NCI-H2081 (cell line): ENCODE results near the gene SPATA1.
"Not testable (repeated sequence)": the region's sequence is repeated elsewhere in the genome, so short reads cannot be mapped to it uniquely, and the experiment has no call there.

Experiments used
- DNase-seq, 2 experiments: peaks; one replicate each; lab custom pipeline; 2025; lab: John Stamatoyannopoulos, UW

Gene SPATA1

DNA sequence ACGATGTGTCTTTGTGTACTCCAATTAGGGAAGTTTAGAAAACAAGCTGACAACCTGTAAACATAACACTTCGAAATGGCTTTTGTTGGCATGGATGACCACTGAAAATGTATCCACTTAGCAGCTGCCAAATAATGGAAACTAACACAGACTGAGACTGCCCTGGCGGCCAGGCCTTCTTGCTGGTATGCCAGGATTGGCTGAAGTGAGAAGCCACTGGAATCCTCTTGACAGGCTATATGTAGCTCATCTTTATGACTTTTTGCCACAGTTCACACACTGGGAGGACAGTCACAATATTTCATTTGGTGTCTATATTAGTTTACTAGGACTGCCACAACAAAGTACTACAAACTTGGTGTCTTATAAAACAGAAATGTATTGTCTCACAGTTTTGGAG, 80.9 kb downstream of the SPATA1 start:
- DNase-seq: no peak

DNA sequence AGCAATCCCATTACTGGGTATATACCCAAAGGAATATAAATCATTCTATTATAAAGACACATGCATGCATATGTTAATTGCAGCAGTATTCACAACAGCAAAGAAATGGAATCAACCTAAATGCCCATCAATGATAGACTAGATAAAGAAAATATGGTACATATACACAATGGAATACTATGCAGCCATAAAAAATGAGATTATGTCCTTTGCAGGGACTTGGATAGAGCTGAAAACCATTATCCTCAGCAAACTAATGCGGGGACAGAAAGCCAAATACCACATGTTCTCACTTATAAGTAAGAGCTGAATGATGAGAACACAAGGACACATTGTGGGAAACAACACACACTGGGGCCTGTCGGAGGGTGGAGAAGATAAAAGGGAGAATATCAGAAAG, 88.8 kb downstream of the SPATA1 start:
- not testable (repeated sequence) for DNase-seq

DNA sequence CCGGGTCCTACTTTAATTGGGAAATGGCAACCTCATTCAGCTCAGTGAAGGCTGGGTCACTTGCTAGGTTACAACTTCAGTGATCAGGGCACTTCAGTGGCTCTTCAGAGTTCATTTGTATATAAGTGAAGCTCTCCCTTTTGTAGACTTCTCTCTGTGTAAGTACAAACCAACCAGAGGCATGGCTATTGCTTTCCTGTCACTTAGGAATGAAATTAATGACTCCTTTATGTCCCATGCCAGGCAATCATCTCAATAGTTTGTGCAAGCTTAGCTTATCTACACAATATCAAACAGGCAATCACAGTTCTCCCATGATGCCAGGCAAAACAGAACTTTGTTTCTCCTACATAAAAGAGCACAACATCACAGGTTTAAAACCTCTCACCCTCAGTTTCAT, 90.8 kb downstream of the SPATA1 start:
- DNase-seq: no peak

GRCh38 chr1:84598418-84598817, 92.2 kb downstream of the SPATA1 start:
- DNase-seq: no peak

DNA sequence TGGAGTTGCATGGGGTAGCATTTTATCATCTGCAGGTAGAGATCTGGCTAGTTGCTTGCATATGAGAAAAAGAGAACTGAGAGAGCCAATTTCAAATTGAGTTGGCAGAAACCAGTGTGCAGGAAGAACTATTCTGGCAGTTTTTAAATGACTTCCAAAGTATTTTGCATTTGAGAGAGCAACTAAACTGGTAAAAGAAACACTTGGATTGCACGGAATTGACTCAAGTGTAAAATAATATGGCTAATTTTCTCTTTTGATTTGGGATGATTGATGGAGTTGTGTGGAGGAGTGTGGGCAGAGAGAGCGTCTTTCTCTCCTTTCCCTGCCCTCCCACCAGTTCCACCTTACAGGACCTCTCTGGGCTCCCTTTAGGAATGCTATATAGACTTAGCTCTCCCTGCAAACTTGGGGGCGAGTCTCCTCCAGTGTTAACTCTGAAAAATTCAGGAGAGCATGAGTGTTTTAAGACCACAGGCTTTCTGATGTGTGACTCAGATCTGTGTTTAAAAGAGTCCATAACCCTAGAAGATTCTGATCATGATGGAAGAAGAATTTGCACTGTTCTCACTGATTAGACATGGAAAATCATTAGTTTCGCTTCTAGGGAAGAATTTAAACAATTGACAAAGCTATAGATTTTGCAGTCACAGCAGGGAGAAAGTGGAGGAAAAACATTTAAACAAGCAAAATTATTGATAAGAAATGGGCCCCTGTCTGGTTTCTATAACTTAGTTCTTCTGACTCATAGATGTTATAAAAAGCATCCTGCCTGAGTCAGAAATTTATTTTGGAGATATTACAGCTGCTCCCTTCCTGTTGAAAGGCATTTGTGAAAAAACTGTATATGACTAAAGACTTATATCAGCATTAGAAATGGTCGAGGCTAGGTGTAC, 92.9 kb downstream of the SPATA1 start:
- DNase-seq: no peak

DNA sequence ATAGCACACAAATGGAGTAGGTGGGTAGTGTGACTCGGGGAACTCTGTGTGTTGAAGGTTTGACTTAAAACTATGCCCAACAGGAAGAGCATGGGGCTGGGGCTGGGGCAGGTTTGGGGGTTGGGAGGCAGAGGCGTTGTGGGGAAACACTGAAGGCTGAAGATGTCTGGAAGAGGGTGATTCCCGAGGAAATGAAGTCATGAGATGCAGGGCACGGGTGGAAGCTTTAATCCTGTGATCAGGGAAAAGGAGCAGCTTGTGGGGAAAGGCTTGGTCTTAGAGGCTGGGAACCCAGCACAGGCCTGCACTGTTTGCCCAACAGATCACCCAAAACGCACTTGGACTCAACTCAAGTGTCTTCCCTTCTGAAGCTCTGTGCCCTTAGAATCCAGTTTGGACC, 94.6 kb downstream of the SPATA1 start:
- no peak for DNase-seq

- no peak for DNase-seq
Observed at GRCh38 chr1:84603223-84603622, 97.0 kb downstream of the SPATA1 start.

DNA sequence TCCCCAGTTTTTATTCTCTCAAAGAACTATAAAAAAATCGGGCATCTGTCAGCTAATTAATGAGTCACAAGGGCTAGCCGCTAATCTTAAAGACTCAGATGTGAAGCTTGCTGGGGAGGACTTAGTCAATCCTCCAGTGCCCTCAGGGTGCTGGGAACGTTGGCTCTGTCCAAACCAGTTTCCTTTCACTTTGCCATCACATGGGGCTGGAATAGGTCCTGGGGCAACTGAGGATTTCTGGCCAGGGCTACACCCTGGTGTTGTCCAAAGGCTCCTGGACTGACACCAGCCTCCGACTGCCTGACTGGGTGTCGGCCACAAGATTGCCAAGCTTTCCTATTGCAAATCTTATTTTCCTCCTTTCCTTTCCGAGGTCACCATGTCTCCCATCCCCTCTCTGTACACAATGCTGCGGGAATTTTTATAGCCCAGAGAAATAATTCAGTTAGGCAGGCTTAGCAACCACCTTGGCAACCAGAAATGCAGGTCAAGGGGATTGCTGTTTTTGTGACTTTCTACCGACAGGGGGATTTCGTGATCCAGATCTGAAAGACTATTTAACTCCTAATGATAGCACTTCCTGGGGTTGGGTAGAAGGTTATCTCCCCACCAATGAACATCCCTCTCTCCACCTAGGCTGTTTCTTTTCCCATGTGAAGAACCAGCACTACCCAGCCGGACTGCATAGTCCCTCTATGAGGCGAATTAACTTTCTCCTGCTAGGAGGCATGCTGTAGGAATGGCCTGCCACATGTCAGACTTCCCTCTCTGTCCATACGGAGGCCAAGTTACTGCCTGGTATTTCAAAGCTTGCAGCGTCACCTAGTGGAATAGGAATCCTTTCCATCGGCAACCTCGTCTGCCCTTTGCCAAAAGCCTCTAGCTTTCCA, 98.0 kb downstream of the SPATA1 start:
- no peak for DNase-seq

GRCh38 chr1:84605157-84605556, 99.0 kb downstream of the SPATA1 start:
- no peak for DNase-seq

- no peak for DNase-seq
Observed at GRCh38 chr1:84606977-84607376, 100.8 kb downstream of the SPATA1 start.

DNA sequence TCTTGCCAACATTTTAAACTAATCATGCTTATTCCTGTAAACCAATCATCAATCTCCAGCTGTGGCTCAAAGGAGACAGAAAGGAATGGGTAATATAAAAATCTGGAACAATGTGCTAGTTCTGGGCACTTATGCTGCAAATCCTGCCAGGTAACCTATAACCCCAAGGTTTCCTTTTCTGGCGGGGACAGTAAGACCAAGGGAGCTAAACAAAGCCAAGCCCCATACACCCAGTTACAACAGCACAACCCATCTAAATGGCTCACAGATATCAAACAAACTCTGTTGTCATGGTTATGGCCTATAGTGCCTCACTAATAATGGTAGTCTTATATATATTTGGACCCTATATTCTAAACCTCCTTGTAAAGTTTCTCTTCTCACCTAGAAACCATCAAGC, 104.9 kb downstream of the SPATA1 start:
- no peak for DNase-seq

DNA sequence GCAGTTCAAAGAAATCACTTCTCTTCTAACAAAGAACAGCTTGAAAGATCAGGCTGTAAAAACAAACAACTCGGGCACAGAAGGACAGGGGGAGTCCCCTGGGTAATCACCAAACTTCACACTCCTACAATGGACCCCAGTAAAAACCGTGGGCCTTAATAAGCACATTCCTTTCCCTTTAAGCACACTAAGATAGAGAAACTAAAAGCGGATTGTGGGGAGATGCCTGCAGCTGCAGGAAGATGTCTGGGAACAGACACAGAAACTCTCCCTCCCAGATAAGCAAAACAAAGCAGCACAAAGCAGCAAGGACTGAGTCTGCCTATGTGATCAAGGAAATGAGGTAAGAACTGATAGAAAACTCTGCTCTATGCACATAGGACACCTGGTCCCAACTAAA, 105.6 kb downstream of the SPATA1 start:
- DNase-seq: no peak

DNA sequence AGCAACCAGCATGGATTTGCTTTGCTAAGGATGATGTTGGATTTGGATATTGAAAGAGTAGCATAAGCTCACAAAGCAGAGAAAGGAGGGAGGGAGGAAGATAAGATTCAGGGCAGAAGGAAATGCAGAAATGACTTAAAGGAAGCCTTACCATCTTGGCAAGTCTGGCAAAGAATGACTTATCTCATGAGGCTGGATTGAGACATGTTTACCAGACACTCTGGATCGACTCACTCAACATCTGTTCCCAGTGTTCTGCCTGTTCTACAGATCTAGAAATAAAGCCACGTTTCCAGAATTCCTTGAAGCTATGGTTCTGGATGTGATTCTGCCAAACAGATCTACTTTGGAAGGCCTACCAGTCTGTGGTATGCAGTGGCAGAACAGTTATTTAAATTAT, 106.8 kb downstream of the SPATA1 start:
- DNase-seq: no peak

DNA sequence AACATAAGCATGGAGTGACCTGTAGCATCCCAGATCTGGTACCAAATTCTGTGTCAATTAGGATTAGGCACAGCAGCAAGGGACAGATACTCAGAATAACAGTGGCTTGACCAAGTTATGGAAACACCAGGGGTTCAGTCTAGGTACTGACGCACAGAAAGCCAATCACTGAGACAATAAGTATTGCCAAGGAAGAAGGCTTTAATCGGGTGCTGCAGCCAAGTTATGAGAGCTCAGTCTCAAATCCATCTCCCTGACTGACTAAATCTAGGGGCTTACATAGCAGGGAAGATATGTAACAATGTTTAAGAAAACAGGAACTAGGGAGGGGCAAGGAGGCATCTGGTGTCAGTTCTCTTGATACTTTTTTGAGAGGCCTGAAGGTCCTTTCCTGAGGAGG, 107.7 kb downstream of the SPATA1 start:
- DNase-seq: no peak

DNA sequence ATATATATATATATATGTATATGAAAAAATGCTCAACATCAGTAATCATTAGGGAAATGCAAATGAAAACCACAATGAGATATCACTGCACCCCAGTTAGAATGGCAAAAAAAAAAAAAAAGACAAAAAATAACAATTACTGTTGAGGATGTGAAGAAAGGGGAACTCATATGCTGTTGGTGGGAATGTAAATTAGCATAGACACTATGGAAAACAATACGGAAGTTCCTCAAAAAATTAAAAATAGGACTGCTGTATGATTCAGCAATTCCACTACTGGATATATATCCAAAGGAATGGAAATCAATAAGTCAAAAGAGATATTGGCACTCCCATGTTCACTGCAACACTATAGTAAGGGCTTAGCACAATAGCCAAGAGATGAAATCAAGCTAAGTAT, 109.6 kb downstream of the SPATA1 start:
- DNase-seq: no peak
